NT2/D1 (cell line): ENCODE results near the gene SLC1A2.

Source experiments
- SUZ12 ChIP-seq: IDR thresholded peaks from 2 replicates; pipeline ENCODE4 v1.6.1; 2011; ENCODE audit not compliant: insufficient read length, insufficient read depth; ENCODE audit errors: extremely low read depth
- YY1 ChIP-seq: IDR thresholded peaks from 2 replicates; pipeline ENCODE4 v1.6.1; 2011; ENCODE audit not compliant: insufficient read length, insufficient read depth
- ZNF274 ChIP-seq: IDR thresholded peaks from 2 replicates; pipeline ENCODE4 v1.6.1; 2011; ENCODE audit warnings: mild to moderate bottlenecking, low read depth, low read length

DNA sequence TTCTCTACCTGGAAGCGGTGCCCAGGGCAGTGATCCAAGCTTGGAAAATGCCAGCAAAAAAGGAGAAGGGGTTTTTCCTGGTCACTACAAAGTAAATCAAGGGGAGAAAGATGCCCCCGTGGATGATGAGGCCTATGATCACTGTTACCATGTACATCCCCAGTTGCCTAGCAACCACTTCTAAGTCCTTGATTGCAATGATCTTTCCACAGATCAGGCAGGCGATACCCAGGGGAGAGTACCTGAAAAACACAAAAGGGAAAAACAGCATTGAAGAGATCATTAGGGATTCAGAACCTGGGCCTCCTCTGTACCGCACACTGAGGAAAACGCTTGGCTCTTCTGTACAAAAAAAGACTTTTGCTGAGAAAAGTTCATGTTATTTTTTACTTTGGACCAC is 127.1 kb downstream of the SLC1A2 start:
- TF ChIP-seq YY1 (no peak), ZNF274 (no peak), SUZ12 (no peak)
